NCI-H1092 treated with DMSO at 0.1 percent for 48 hours (cell line): Measurements from ENCODE around the gene SLC43A2.
"Not testable (repeated sequence)": the region's sequence is repeated elsewhere in the genome, so short reads cannot be mapped to it uniquely, and the experiment has no call there.

Experiments used
- DNase-seq: peaks from one replicate; lab custom pipeline; 2025; lab: John Stamatoyannopoulos, UW

The SLC43A2 gene

GRCh38 chr17:1590029-1590746, 38.4 kb downstream of the SLC43A2 start:
- no peak for DNase-seq

GRCh38 chr17:1588821-1589585, 39.6 kb downstream of the SLC43A2 start:
- no peak for DNase-seq

- no peak for DNase-seq
Measured at GRCh38 chr17:1584167-1584566, 44.5 kb downstream of the SLC43A2 start.

- no peak for DNase-seq
Measured at GRCh38 chr17:1583556-1583955, 45.1 kb downstream of the SLC43A2 start.

- DNase-seq = no peak
Measured at GRCh38 chr17:1582374-1582773, 46.3 kb downstream of the SLC43A2 start.

- no peak for DNase-seq
Measured at GRCh38 chr17:1580979-1581676, 47.5 kb downstream of the SLC43A2 start.

GRCh38 chr17:1578029-1578428, 50.6 kb downstream of the SLC43A2 start:
- no peak for DNase-seq

GRCh38 chr17:1577583-1578013, 51.0 kb downstream of the SLC43A2 start:
- no peak for DNase-seq

- no peak for DNase-seq
Measured at GRCh38 chr17:1577182-1577581, 51.5 kb downstream of the SLC43A2 start.

GRCh38 chr17:1576500-1576899, 52.1 kb downstream of the SLC43A2 start:
- DNase-seq = no peak

- peak; percentile 58 for DNase-seq
Measured at GRCh38 chr17:1574697-1575471, 53.8 kb downstream of the SLC43A2 start.

- peak; percentile 58 for DNase-seq
Measured at GRCh38 chr17:1573932-1574696, 54.5 kb downstream of the SLC43A2 start.

- not testable (repeated sequence) for DNase-seq
Measured at GRCh38 chr17:1572646-1573045, 56.0 kb downstream of the SLC43A2 start.

- no peak for DNase-seq
Measured at GRCh38 chr17:1571341-1571704, 57.3 kb downstream of the SLC43A2 start.

- DNase-seq = no peak
Measured at GRCh38 chr17:1568950-1569810, 59.5 kb downstream of the SLC43A2 start.

- no peak for DNase-seq
Measured at GRCh38 chr17:1566505-1567199, 62.0 kb downstream of the SLC43A2 start.

GRCh38 chr17:1565877-1566276, 62.8 kb downstream of the SLC43A2 start:
- DNase-seq = no peak

- DNase-seq = no peak
Measured at GRCh38 chr17:1563786-1564613, 64.6 kb downstream of the SLC43A2 start.

- peak; percentile 7 for DNase-seq
Measured at GRCh38 chr17:1563471-1563785, 65.2 kb downstream of the SLC43A2 start.
